Endothelial cell of umbilical vein (primary cell): ENCODE results near the gene SRP9. TPM values are rescaled to one million over a fixed set of nuclear protein-coding genes. Genes with fewer than 3 reads are reported as not detected.

Experiments used
- BruUV-seq: library from RNA; stranded (reverse); fragments of 400-500 nt; replicated peaks from 2 replicates; lab custom pipeline; 2021; lab: Mats Ljungman, UMichigan
- CTCF ChIA-PET: fragments of 300-600, 350-600 bp; sonication (Branson Sonifier 250); formaldehyde crosslinking; loops from one replicate; lab custom pipeline; 2021; ENCODE audit warnings: antibody characterized with exemption, inconsistent platforms; lab: Charles Lee
- POLR2A ChIA-PET: fragments of 300-600, 350-600 bp; sonication (Branson Sonifier 250); formaldehyde crosslinking; loops from one replicate; lab custom pipeline; 2021; ENCODE audit warnings: antibody characterized with exemption, inconsistent platforms; lab: Charles Lee
- DNase-seq: peaks from one replicate; pipeline ENCODE4 v3.0.0-alpha.2; 2011; ENCODE audit warnings: low read depth, low spot score
- FAIRE-seq: peaks from 2 replicates; lab custom pipeline; 2011; peaks lifted over from hg19 to GRCh38; lab: Jason Lieb, UNC
- H2AFZ ChIP-seq: 2 replicates; pipeline ENCODE4 v1.6.0; 2012; ENCODE audit warnings: low read depth, low read length, control low read depth, inconsistent platforms
- H3K27ac ChIP-seq: 2 replicates; pipeline ENCODE4 v1.5.1; 2011; ENCODE audit warnings: low read depth, mild to moderate bottlenecking, control low read depth, low read length, moderate library complexity; ENCODE audit not compliant: insufficient read depth
- H3K27me3 ChIP-seq, 2 experiments: 2 replicates each; pipeline versions ENCODE4 v1.6.0 to v1.6.1; 2011; ENCODE audit warnings: low read length in 2 of 2, mixed read lengths in 1 of 2; ENCODE audit not compliant: control insufficient read depth in 2 of 2, insufficient read depth in 2 of 2
- H3K36me3 ChIP-seq, 2 experiments: 2 replicates in 1 of 2; 3 replicates in 1 of 2; pipeline ENCODE4 v1.5.1; 2011; ENCODE audit warnings: low read length in 2 of 2, mild to moderate bottlenecking in 1 of 2, moderate library complexity in 1 of 2; ENCODE audit not compliant: control insufficient read depth in 2 of 2, insufficient read depth in 2 of 2; ENCODE audit errors: extremely low read depth in 1 of 2
- H3K4me1 ChIP-seq: 3 replicates; pipeline ENCODE4 v1.5.1; 2011; ENCODE audit warnings: mild to moderate bottlenecking, low read length; ENCODE audit not compliant: control insufficient read depth, insufficient read depth; ENCODE audit errors: extremely low read depth
- H3K4me2 ChIP-seq: 2 replicates; pipeline ENCODE4 v1.6.1; 2011; ENCODE audit warnings: low read length, control low read depth, mixed read lengths; ENCODE audit not compliant: insufficient read depth
- H3K4me3 ChIP-seq, 3 experiments: fragments of 200-600 bp in 1 of 3; sonication (generic), shearing (Covaris generic) in 1 of 3; replicated peaks in 1 of 3; 2 replicates each; pipeline ENCODE4 v1.5.1; 2011 to 2016; ENCODE audit warnings: control low read depth in 3 of 3, low read length in 3 of 3, mild to moderate bottlenecking in 2 of 3, inconsistent platforms in 1 of 3, low read depth in 1 of 3, moderate library complexity in 1 of 3; ENCODE audit not compliant: insufficient read depth in 1 of 3
- H3K79me2 ChIP-seq: 2 replicates; pipeline ENCODE4 v1.6.0; 2012; ENCODE audit warnings: low read length, inconsistent platforms; ENCODE audit not compliant: control insufficient read depth, insufficient read depth
- H3K9ac ChIP-seq: replicated peaks from 2 replicates; pipeline ENCODE3; 2011; ENCODE audit warnings: low read length, control low read depth; ENCODE audit not compliant: insufficient read depth; ENCODE audit errors: extremely low read depth
- H3K9me1 ChIP-seq: replicated peaks from 3 replicates; pipeline ENCODE4 v1.6.0; 2011; ENCODE audit warnings: mild to moderate bottlenecking, low read length; ENCODE audit not compliant: control insufficient read depth, insufficient read depth; ENCODE audit errors: extremely low read depth
- H3K9me3 ChIP-seq: replicated peaks from 2 replicates; pipeline ENCODE4 v1.5.1; 2012; ENCODE audit warnings: low read length, inconsistent platforms; ENCODE audit not compliant: control insufficient read depth, insufficient read depth
- H4K20me1 ChIP-seq: replicated peaks from 2 replicates; pipeline ENCODE3; 2011; ENCODE audit warnings: mild to moderate bottlenecking, low read length; ENCODE audit not compliant: control insufficient read depth, insufficient read depth; ENCODE audit errors: extremely low read depth
- EZH2 ChIP-seq: IDR thresholded peaks from 2 replicates; pipeline ENCODE4 v1.6.1; 2012; ENCODE audit warnings: borderline replicate concordance, low read depth, mild to moderate bottlenecking, moderate library complexity, low read length, inconsistent platforms; ENCODE audit not compliant: severe bottlenecking
- FOS ChIP-seq: IDR thresholded peaks from 2 replicates; pipeline ENCODE4 v1.6.1; 2011; ENCODE audit warnings: mild to moderate bottlenecking, low read length, moderate library complexity, borderline replicate concordance; ENCODE audit not compliant: insufficient read depth
- GATA2 ChIP-seq: IDR thresholded peaks from 2 replicates; pipeline ENCODE4 v1.7.0; 2011; ENCODE audit warnings: low read depth, mild to moderate bottlenecking, moderate library complexity, mixed read lengths, low read length; ENCODE audit not compliant: insufficient read length, insufficient read depth
- JUN ChIP-seq: IDR thresholded peaks from 2 replicates; pipeline ENCODE4 v1.6.1; 2011; ENCODE audit warnings: borderline replicate concordance, low read depth; ENCODE audit not compliant: insufficient read length, insufficient read depth
- MYC ChIP-seq: IDR thresholded peaks from one replicate; pipeline ENCODE4 v1.6.1; 2011; ENCODE audit warnings: mild to moderate bottlenecking, low read depth, low read length
- POLR2A ChIP-seq: IDR thresholded peaks from 2 replicates; pipeline ENCODE4 v1.6.1; 2012; ENCODE audit warnings: low read depth, mild to moderate bottlenecking, control low read depth, low read length
- POLR2AphosphoS5 ChIP-seq: IDR thresholded peaks from 2 replicates; pipeline ENCODE4 v1.6.1; 2012; ENCODE audit warnings: low read depth, mild to moderate bottlenecking, control low read depth, low read length, moderate library complexity; ENCODE audit not compliant: insufficient read depth
- dilution Hi-C: fragments of 300-500 bp; cut with MboI; formaldehyde crosslinking; loops from one replicate; pipeline ENCODE4 v1.15.0; 2019; ENCODE audit warnings: low sequenced_read_pairs; ENCODE audit not compliant: extremely low pct_ligation_motif_present
- intact Hi-C: fragments of 100-400 bp; cut with micrococcal nuclease; formaldehyde crosslinking; loops from one replicate; pipeline ENCODE4 v1.10.0; 2022
- polyA plus RNA-seq, 4 experiments: library from polyadenylated mRNA; depleted of rRNA in 3 of 4; stranded (reverse) in 3 of 4; unstranded in 1 of 4; fragments of >200 nt; gene quantifications; 2 replicates each; pipeline versions ENCODE4 v1.2.1 to v1.2.3, GENCODE V29; 2011 to 2012; ENCODE audit warnings: missing spikeins in 1 of 4
- total RNA-seq: library from RNA; stranded (reverse); gene quantifications from 2 replicates; pipeline ENCODE4 v1.2.3, GENCODE V29; 2021
- TF ChIP-seq, protein P1 (sequence below): IDR thresholded peaks from 2 replicates; pipeline ENCODE4 v1.6.1; 2011; ENCODE audit not compliant: insufficient read depth, insufficient read length
- TF ChIP-seq, protein P2 (sequence below), 2 donors: IDR thresholded peaks; 1 replicate in 1 of 2; 2 replicates in 1 of 2; pipeline ENCODE4 v1.5.1; 2011; ENCODE audit warnings: low read length in 2 of 2, mild to moderate bottlenecking in 2 of 2, moderate library complexity in 2 of 2, control low read depth in 1 of 2, inconsistent platforms in 1 of 2, low read depth in 1 of 2; ENCODE audit not compliant: insufficient read depth in 1 of 2; ENCODE audit errors: extremely low read depth in 1 of 2

SRP9 gene
- total and polyA plus RNA-seq, 2 donors (not counting 3 experiments of a cell fraction or from before 2014, with no cell fraction given), result 283 to 384 TPM

- H3K9me1 ChIP-seq, result no peaks in the 10 kb centered on the region
- no peaks in the 10 kb centered on the region for H3K27me3 ChIP-seq
- FAIRE-seq, result no peak
- no peak overlapping the region for H3K4me2 ChIP-seq
- H3K9me3 ChIP-seq, result no peaks in the 10 kb centered on the region
- CTCF ChIA-PET, result interaction anchor here (0.9 to 1.2 kb wide), 3 partner anchors 15 to 350 kb away, joined by 3 to 5 read pairs (median 3); partner anchors contain the start of gene EPHX1
- no TSS peak for BruUV-seq
- no peak for DNase-seq
- intact Hi-C loops, result no loop called here
- no peak overlapping the region for H2AFZ ChIP-seq
- no peak for TF ChIP-seq JUN
- TF ChIP-seq POLR2A, result no peak
- no peak for TF ChIP-seq FOS
- TF ChIP-seq POLR2AphosphoS5, result no peak
- dilution Hi-C loops, result no loop called here
- POLR2A ChIA-PET, result no interaction called here
- no peaks in the 10 kb centered on the region for H4K20me1 ChIP-seq
- peaks cover 0 to 2% of the 10 kb centered on the region in 2 experiments for H3K36me3 ChIP-seq
- H3K27ac ChIP-seq, result no peak overlapping the region
- no peaks in the 10 kb centered on the region for H3K4me1 ChIP-seq
- no peaks in the 10 kb centered on the region for H3K79me2 ChIP-seq
- no peak overlapping the region for H3K9ac ChIP-seq
- no peak overlapping the region for H3K4me3 ChIP-seq
Observed at GRCh38 chr1:225825078-225825477, 47.5 kb downstream of the SRP9 start.

DNA sequence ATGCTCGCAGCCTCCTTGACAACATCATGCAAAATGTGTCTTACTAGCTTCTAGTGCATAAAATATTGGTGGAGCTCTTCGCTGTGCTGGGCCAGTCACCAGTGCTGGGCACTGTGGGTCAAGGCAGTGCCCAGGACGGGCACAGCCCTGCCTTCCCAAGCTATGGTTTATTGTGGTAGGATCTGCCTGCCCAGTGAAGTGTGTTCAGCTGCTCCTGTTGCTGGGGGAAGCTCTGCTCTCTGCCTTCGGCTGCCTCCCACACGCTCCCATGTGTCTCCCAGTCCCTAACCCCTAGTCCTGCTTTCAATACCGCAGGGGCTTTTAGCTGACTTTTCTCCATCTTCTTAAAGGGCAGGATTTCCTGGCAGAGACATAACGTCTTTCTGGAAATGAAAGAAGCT is 48.0 kb downstream of the SRP9 start:
- DNase-seq (no peak), FAIRE-seq (no peak)
- H3K9ac ChIP-seq, result no peak overlapping the region
- no peaks in the 10 kb centered on the region for H3K27me3 ChIP-seq
- BruUV-seq, result no TSS peak
- H3K27ac ChIP-seq, result no peak overlapping the region
- dilution Hi-C loops (no loop called here), intact Hi-C loops (no loop called here)
- ChIA-PET CTCF (interaction anchor here (0.9 to 1.2 kb wide), 3 partner anchors 16 to 351 kb away, joined by 3 to 5 read pairs (median 3); partner anchors contain the start of gene EPHX1), POLR2A (no interaction called here)
- no peaks in the 10 kb centered on the region for H3K4me1 ChIP-seq
- no peak overlapping the region for H2AFZ ChIP-seq
- no peak overlapping the region for H3K4me3 ChIP-seq
- H3K4me2 ChIP-seq, result no peak overlapping the region
- no peaks in the 10 kb centered on the region for H4K20me1 ChIP-seq
- H3K9me3 ChIP-seq, result no peaks in the 10 kb centered on the region
- no peaks in the 10 kb centered on the region for H3K9me1 ChIP-seq
- H3K79me2 ChIP-seq, result no peaks in the 10 kb centered on the region
- peaks cover 0 to 2% of the 10 kb centered on the region in 2 experiments for H3K36me3 ChIP-seq
- TF ChIP-seq, protein P1, sequence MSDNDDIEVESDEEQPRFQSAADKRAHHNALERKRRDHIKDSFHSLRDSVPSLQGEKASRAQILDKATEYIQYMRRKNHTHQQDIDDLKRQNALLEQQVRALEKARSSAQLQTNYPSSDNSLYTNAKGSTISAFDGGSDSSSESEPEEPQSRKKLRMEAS, result no peak
- TF ChIP-seq MYC, result no peak
- TF ChIP-seq EZH2, result no peak
- no peak for TF ChIP-seq GATA2
- no peak for TF ChIP-seq FOS
- TF ChIP-seq JUN, result no peak
- no peak for TF ChIP-seq POLR2A
- no peak for TF ChIP-seq POLR2AphosphoS5
- TF ChIP-seq, protein P2, sequence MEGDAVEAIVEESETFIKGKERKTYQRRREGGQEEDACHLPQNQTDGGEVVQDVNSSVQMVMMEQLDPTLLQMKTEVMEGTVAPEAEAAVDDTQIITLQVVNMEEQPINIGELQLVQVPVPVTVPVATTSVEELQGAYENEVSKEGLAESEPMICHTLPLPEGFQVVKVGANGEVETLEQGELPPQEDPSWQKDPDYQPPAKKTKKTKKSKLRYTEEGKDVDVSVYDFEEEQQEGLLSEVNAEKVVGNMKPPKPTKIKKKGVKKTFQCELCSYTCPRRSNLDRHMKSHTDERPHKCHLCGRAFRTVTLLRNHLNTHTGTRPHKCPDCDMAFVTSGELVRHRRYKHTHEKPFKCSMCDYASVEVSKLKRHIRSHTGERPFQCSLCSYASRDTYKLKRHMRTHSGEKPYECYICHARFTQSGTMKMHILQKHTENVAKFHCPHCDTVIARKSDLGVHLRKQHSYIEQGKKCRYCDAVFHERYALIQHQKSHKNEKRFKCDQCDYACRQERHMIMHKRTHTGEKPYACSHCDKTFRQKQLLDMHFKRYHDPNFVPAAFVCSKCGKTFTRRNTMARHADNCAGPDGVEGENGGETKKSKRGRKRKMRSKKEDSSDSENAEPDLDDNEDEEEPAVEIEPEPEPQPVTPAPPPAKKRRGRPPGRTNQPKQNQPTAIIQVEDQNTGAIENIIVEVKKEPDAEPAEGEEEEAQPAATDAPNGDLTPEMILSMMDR (IDR thresholded peaks at IDR 0.05; ENCODE audit: extremely low read depth in 1 of 2, insufficient read depth in 1 of 2, low read depth in 1 of 2, low read length in 2 of 2), result no peak
